GM12875 (cell line): Measurements from ENCODE around the gene CAMK1D.

Experiments used
- H3K4me3 ChIP-seq: one replicate; pipeline ENCODE4 v1.5.1; 2011; ENCODE audit warnings: low read depth, low read length, control low read depth
- CTCF ChIP-seq: IDR thresholded peaks from 2 replicates; pipeline ENCODE4 v1.5.1; 2011; ENCODE audit warnings: low read depth, mild to moderate bottlenecking, control low read depth, inconsistent platforms, low read length, moderate library complexity, borderline replicate concordance; ENCODE audit not compliant: insufficient read depth

CAMK1D gene

GRCh38 chr10:12597788-12598765, 248.7 kb downstream of the CAMK1D start:
- TF ChIP-seq CTCF: no peak

GRCh38 chr10:12600652-12601051, 251.3 kb downstream of the CAMK1D start:
- H3K4me3 ChIP-seq: no peak overlapping the region
- no peak for TF ChIP-seq CTCF

More at GRCh38 chr10:12597788-12598765, 248.7 kb downstream of the CAMK1D start:
- no peak overlapping the region for H3K4me3 ChIP-seq

- TF ChIP-seq CTCF: no peak
Observed at GRCh38 chr10:12602521-12602920, 253.2 kb downstream of the CAMK1D start.

GRCh38 chr10:12603766-12604470, 254.6 kb downstream of the CAMK1D start:
- no peak for TF ChIP-seq CTCF
- no peak overlapping the region for H3K4me3 ChIP-seq

More at GRCh38 chr10:12602521-12602920, 253.2 kb downstream of the CAMK1D start:
- no peak overlapping the region for H3K4me3 ChIP-seq

GRCh38 chr10:12605580-12606405, 256.4 kb downstream of the CAMK1D start:
- no peak for TF ChIP-seq CTCF
- H3K4me3 ChIP-seq: peak overlapping the region; percentile 55

- TF ChIP-seq CTCF: no peak
- H3K4me3 ChIP-seq: no peak overlapping the region
Observed at GRCh38 chr10:12606461-12606860, 257.1 kb downstream of the CAMK1D start.
